HG02943 (cell line): ENCODE data around the gene RXFP1.

Experiments
- ATAC-seq: cut with Tn5 transposase; IDR thresholded peaks from one replicate; pipeline ENCODE4 v1.9.1; 2021; ENCODE audit warnings: mild to moderate bottlenecking, low read depth, moderate library complexity; ENCODE audit not compliant: unreplicated experiment

Gene RXFP1

GRCh38 chr4:158540125-158540907 is 18.6 kb downstream of the RXFP1 start:
- no peak for ATAC-seq

DNA sequence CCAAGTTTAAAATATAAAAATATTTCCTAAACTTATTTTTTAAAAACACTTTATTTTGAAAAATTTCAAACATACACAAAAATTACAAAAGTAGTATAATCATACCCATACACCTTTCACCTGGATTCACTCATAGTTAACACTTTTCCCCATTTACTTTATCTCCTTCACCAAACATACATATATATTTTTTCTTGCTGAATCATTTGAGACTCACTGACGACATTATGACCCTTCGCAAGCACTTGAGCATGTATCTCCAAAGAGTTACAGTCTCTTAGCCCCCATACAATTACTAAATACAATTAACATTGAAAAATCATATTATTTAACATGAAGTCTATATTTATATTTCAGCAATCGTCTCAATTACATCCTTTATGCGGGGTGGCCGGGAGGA is 19.8 kb downstream of the RXFP1 start:
- no peak for ATAC-seq

DNA sequence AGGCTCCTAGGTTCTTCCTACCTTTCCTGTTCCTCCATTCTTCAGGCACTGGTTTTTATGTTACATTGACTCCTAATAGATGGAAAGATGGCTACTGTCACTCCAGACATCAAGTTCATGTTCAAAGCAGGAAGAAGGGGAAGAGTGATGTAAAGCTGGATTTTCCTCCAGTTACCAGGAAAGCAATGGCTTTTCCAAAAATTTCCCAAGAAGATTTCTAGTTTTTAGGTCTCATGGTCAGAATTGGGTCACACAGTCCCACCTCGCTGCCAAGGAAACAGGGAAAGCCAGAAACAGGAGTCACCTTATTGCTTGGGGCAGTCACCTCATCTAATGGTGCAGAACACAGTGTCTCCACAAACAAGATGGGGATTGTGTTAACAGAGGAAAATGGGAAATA is 21.5 kb downstream of the RXFP1 start:
- no peak for ATAC-seq

- ATAC-seq, result no peak
These were observed 22.5 kb downstream of the RXFP1 start for GRCh38 chr4:158544141-158544540.

DNA sequence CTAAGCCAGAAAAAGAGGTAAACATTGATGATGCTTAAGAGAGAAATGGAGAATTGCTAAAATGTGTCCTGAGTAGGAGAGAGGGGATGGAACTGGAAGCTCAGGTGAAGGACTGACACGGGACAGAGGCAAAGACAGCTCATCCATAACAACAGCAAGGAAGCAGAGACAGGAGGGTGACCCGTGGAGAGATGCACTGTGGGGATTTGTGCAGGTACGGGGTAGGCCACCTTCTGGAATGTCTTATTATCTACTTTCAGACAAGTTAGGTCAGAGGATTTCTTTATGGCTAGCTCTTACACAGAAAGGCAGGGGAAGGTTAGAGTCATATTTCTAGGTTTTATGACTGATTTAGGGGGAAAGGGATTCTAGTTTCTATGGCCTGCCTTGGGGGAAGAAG is 31.7 kb downstream of the RXFP1 start:
- no peak for ATAC-seq

DNA sequence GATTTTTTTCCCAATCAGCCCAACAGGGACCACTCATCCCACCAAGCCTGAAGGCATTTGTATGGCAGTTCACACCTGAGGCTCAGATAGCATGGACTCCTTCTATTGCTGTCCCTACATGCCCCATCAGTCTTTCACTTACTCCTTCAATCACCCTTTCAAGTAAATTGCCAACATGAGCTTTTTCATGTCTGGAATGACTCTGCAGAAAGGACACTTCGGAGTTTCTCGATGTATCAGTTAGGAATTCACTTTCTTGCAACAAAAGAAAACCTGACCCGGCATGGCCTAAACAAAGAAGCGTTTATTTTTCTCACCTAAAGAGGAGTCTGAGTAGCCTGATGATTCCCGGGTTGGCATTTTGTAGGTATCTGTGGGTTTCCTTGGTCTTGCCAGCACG is 38.6 kb downstream of the RXFP1 start:
- no peak for ATAC-seq

DNA sequence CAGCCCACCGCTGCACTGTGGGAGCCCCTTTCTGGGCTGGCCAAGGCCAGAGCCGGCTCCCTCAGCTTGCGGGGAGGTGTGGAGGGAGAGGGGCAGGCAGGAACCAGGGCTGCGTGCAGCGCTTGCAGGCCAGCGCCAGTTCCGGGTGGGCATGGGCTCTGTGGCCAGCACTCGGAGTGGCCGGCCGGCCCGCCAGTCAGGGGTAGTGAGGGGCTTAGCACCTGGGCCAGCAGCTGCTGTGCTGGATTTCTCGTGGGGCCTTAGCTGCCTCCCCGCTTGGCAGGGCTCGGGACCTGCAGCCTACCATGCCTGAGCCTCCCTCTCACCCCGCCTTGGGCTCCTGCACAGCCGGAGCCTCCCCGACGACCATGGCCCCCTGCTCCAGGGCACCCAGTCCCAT is 45.2 kb downstream of the RXFP1 start:
- no peak for ATAC-seq

DNA sequence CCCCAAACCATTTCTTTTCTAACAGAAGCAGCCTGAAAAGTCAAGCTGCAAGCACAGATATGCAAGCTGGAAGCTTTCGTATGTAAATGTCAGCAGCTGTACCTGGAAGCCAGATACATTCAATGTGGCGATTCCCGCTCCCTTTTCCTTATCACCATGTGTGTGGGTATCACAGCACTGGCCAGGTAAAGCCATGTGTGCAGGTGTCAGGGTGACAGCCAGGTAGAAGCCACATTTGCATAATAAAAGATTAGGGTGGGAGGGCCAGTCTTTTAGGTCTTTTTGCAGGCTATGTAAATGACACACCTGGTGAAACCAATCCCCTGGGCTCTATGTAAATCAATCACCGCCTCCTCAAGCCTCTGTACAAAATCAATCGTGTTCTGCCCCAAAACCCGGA is 50.1 kb downstream of the RXFP1 start:
- no peak for ATAC-seq

DNA sequence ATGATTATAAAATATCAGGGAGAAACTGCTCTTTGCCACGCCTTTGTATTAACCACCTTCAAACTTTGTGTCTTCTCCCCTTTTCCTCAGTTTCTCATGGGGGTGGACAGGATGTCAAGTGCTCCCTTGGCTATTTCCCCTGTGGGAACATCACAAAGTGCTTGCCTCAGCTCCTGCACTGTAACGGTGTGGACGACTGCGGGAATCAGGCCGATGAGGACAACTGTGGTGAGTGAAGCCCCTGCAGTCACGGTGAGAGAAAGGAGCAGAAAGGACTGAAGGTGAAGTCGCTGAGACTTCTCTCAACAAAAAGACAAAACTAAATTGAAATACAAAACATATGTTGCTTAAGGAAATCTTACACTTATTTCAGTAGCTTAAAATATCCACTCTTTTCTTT is 50.9 kb downstream of the RXFP1 start:
- no peak for ATAC-seq

- ATAC-seq, result no peak
These were observed 56.8 kb downstream of the RXFP1 start for GRCh38 chr4:158578476-158578875.

GRCh38 chr4:158580064-158580463 is 58.4 kb downstream of the RXFP1 start:
- no peak for ATAC-seq

DNA sequence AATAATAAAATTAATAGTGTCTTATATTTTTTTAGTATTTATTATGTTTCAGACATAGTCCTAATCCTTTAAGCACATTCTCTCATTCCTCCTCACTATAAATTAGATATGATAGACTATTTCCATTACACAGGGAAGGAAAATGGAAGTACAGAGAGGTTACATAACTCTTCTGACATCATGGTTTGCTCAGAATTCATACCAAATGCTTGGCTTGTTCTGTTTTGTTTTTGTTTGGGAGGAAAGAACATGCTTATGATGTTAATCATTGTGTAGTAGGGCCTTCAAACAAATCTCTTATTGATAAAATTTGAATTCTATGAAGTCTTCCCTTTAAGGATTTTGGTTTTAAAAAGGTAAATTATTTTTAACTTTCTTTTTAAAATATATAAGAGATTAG is 59.5 kb downstream of the RXFP1 start:
- ATAC-seq, result no peak

- ATAC-seq, result no peak
These were observed 65.2 kb downstream of the RXFP1 start for GRCh38 chr4:158586881-158587280.

DNA sequence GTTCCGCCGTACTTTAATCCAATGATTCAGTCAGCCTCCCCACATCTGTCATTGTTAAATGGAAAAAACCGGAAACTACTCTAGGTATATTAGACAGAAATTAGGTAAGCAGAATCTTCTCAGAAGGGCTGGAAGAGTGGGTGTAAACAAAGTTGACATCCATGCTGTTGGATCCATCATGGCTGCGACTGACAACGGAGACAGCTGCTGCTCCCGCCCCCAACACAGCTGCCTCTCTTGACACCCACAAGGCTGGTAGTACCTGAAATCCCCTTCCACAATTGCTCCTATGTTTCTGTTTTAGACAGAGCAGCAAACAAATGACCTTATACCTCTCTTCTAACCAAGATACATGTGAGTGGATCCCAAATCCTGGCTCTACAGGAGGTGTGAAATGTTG is 66.6 kb downstream of the RXFP1 start:
- ATAC-seq, result no peak

DNA sequence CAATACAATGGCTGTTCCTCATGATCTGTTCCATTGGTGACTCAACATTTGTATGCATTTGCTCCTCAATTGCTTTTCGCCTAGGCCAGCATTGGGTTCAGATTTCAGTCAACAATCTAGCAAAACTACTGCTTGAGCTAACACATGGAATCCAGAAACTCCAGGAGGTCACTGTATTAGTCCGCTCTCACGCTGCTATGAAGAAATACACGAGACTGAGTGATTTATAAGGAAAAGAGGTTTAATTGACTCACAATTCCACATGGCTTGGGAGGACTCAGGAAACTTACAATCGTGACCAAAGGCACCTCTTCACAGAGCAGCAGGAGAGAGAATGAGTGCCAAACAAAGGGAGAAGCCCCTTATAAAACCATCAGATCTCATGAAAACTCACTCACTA is 67.1 kb downstream of the RXFP1 start:
- no peak for ATAC-seq

DNA sequence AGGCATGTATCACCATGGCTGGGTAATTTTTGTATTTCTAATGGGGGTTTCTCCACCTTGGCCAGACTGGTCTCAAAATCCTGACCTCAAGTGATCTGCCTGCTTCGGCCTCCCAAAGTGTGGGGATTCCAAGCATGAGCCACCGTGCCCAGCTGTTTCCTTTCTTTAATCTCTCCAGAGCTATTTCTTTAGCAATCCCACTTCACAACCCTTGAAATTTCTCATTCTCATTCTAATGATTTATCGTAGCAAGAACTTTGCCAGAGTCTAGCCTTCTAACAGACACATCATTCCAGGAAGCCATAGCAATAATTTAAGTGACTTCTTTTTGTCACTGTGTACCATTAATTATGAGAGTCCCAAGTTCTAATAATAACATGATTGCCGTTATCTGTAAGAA is 68.6 kb downstream of the RXFP1 start:
- no peak for ATAC-seq

- ATAC-seq, result no peak
These were observed 69.1 kb downstream of the RXFP1 start for GRCh38 chr4:158590824-158591223.

- no peak for ATAC-seq
These were observed 76.4 kb downstream of the RXFP1 start for GRCh38 chr4:158597879-158598596.

- ATAC-seq, result no peak
These were observed 77.5 kb downstream of the RXFP1 start for GRCh38 chr4:158599150-158599549.

GRCh38 chr4:158599765-158600498 is 78.2 kb downstream of the RXFP1 start:
- no peak for ATAC-seq

- ATAC-seq, result no peak
These were observed 82.7 kb downstream of the RXFP1 start for GRCh38 chr4:158604369-158604768.
